Gastrocnemius medialis (tissue), 4 donors: ENCODE results near the gene DMAC2L. TPM values are rescaled to one million over a fixed set of nuclear protein-coding genes. Genes with fewer than 3 reads are reported as not detected.
A peak's percentile ranks its signal among the peaks of the same experiment; 100 is the strongest.
"Not testable (repeated sequence)": the region's sequence is repeated elsewhere in the genome, so short reads cannot be mapped to it uniquely, and the experiment has no call there.

Experiments used
- ATAC-seq, 2 donors: fragments of 150-250 bp; one replicate each; pipeline ENCODE4 v1.9.1; 2016
- DNase-seq, 2 donors: peaks; one replicate each; pipeline ENCODE4 v3.0.0-alpha.2; 2019
- H3K27ac ChIP-seq, 4 donors: fragments of 200-600 bp; sonication (generic); 1 replicate in 1 of 4; 2 replicates in 3 of 4; pipeline ENCODE4 v1.5.1; 2016 to 2018; ENCODE audit warnings: mild to moderate bottlenecking in 2 of 4, moderate library complexity in 1 of 4
- H3K27me3 ChIP-seq, 3 donors: fragments of 200-600 bp; sonication (generic) in 2 of 3; 1 replicate in 1 of 3; 2 replicates in 2 of 3; pipeline versions ENCODE4 v1.5.1 to v1.6.0; 2016 to 2019; ENCODE audit warnings: mild to moderate bottlenecking in 1 of 3, moderate library complexity in 1 of 3
- H3K36me3 ChIP-seq, 2 donors: fragments of 200-600 bp; sonication (generic) in 1 of 2; one replicate each; pipeline ENCODE4 v1.5.1; 2017 to 2018
- H3K4me1 ChIP-seq, 2 donors: fragments of 200-600 bp; sonication (generic) in 1 of 2; one replicate each; pipeline ENCODE4 v1.5.1; 2016 to 2017; ENCODE audit warnings: mild to moderate bottlenecking in 2 of 2
- H3K4me3 ChIP-seq, 4 donors: fragments of 200-600 bp; sonication (generic) in 3 of 4; 1 replicate in 1 of 4; 2 replicates in 3 of 4; pipeline ENCODE4 v1.5.1; 2016 to 2019; ENCODE audit warnings: mild to moderate bottlenecking in 2 of 4
- H3K9me3 ChIP-seq, 3 donors: fragments of 200-600 bp; sonication (generic) in 2 of 3; 1 replicate in 1 of 3; 2 replicates in 2 of 3; pipeline ENCODE4 v1.5.1; 2016 to 2019
- CTCF ChIP-seq, 5 experiments: fragments of 450-650 bp in 3 of 5; fragments of 200-600 bp in 2 of 5; sonication (generic) in 2 of 5; IDR thresholded peaks in 4 of 5; conservative IDR thresholded peaks in 1 of 5; 1 replicate in 4 of 5; 2 replicates in 1 of 5; pipeline ENCODE4 v1.5.1; 2016 to 2019; ENCODE audit warnings: antibody characterized with exemption in 5 of 5, mild to moderate bottlenecking in 3 of 5, moderate library complexity in 3 of 5
- POLR2A ChIP-seq, 2 donors: fragments of 450-650 bp; IDR thresholded peaks; one replicate each; pipeline ENCODE4 v1.6.1; 2017; ENCODE audit warnings: antibody characterized with exemption in 2 of 2, mild to moderate bottlenecking in 2 of 2, moderate library complexity in 2 of 2
- in situ Hi-C, 4 donors: fragments of 200-750 bp; cut with MboI; loops; one replicate each; pipeline versions ENCODE4 v1.15.0 to v1.8.0; 2017; ENCODE audit warnings: low sequenced_read_pairs in 4 of 4
- intact Hi-C: fragments of 100-400 bp; cut with DNase I; formaldehyde crosslinking; loops from one replicate; pipeline ENCODE4 v1.15.1; 2023; ENCODE audit warnings: low total_unique reads
- total RNA-seq, 4 donors: library from RNA; depleted of rRNA; stranded (reverse); fragments of >200 nt; gene quantifications; one replicate each; pipeline versions ENCODE4 v1.1.0 to v1.2.3, GENCODE V29; 2016

Gene DMAC2L
- total RNA-seq, 4 donors from 2014 or later, result 18.6 to 42.2 (median 24.6) TPM

- Histone ChIP-seq H3K4me3 (peak overlapping the region; percentile 61 to 92 (median 86)), H3K27ac (peak overlapping the region; percentile 94 to 98 (median 96)), H3K9me3 (no peaks in the 10 kb centered on the region), H3K4me1 (peaks cover 18% of the 10 kb centered on the region in 2 donors), H3K36me3 (no peaks in the 10 kb centered on the region), H3K27me3 (no peaks in the 10 kb centered on the region)
- DNase-seq, result no peak
- in situ Hi-C loops (loop anchor here in 2 of 4 donors (25.0 kb wide), 1 partner anchor 476 kb away; no protein-coding TSS in a partner anchor), intact Hi-C loops (loop anchor here (10.0 kb wide), 1 partner anchor 447 kb away; no protein-coding TSS in a partner anchor)
- TF ChIP-seq CTCF (IDR thresholded peaks at IDR 0.05 in 4 of 5, conservative IDR thresholded peaks at IDR 0.05 in 1 of 5) (peak in 2 of 5 experiments; percentile 60 to 69), POLR2A (IDR thresholded peaks at IDR 0.05) (no peak)
- ATAC-seq, result peak in 1 of 2 donors; percentile 40
Measured at GRCh38 chr14:50311337-50311971, 670 bp upstream of the DMAC2L start.

GRCh38 chr14:50312734-50313054 is 570 bp downstream of the DMAC2L start:
- peaks cover 20 to 24% of the 10 kb centered on the region in 2 donors for H3K4me1 ChIP-seq
- peak overlapping the region; percentile 61 to 92 (median 86) for H3K4me3 ChIP-seq
- TF ChIP-seq CTCF (IDR thresholded peaks at IDR 0.05 in 4 of 5, conservative IDR thresholded peaks at IDR 0.05 in 1 of 5) (no peak), POLR2A (IDR thresholded peaks at IDR 0.05) (no peak)
- DNase-seq (no peak), ATAC-seq (peak; percentile 21 to 29)
- intact Hi-C loops, result loop anchor here (2.0 to 10.0 kb wide), 4 partner anchors 82 to 448 kb away; partner anchors contain the start of genes CDKL1, MAP4K5 and SOS2
- H3K36me3 ChIP-seq, result no peaks in the 10 kb centered on the region
- in situ Hi-C loops, result loop anchor here in 2 of 4 donors (25.0 kb wide), 1 partner anchor 475 kb away; no protein-coding TSS in a partner anchor
- H3K27ac ChIP-seq, result peak overlapping the region; percentile 94 to 98 (median 96)
- H3K27me3 ChIP-seq, result no peaks in the 10 kb centered on the region
- H3K9me3 ChIP-seq, result no peaks in the 10 kb centered on the region

- H3K27me3 ChIP-seq, ATAC-seq, H3K36me3 ChIP-seq, DNase-seq, H3K4me3 ChIP-seq, H3K27ac ChIP-seq, H3K9me3 ChIP-seq: not testable (repeated sequence)
- intact Hi-C loops (loop anchor here (10.0 kb wide), 1 partner anchor 449 kb away; no protein-coding TSS in a partner anchor), in situ Hi-C loops (loop anchor here in 2 of 4 donors (25.0 kb wide), 1 partner anchor 473 kb away; no protein-coding TSS in a partner anchor)
- peaks cover 22 to 28% of the 10 kb centered on the region in 2 donors for H3K4me1 ChIP-seq
Measured at GRCh38 chr14:50314098-50314497, 2.0 kb downstream of the DMAC2L start.

- H3K27me3 ChIP-seq, result no peaks in the 10 kb centered on the region
- no peak for ATAC-seq
- H3K9me3 ChIP-seq, result no peaks in the 10 kb centered on the region
- H3K4me1 ChIP-seq, result peaks cover 20 to 27% of the 10 kb centered on the region in 2 donors
- no peak overlapping the region for H3K27ac ChIP-seq
- TF ChIP-seq CTCF (IDR thresholded peaks at IDR 0.05 in 4 of 5, conservative IDR thresholded peaks at IDR 0.05 in 1 of 5) (peak in 4 of 5 experiments; percentile 34 to 70 (median 50)), POLR2A (IDR thresholded peaks at IDR 0.05) (no peak)
- H3K36me3 ChIP-seq, result no peaks in the 10 kb centered on the region
- H3K4me3 ChIP-seq, result no peak overlapping the region
- DNase-seq, result no peak
- intact Hi-C loops (loop anchor here (2.0 to 10.0 kb wide), 2 partner anchors 453 to 459 kb away; no protein-coding TSS in a partner anchor), in situ Hi-C loops (loop anchor here in 2 of 4 donors (25.0 kb wide), 1 partner anchor 469 kb away; no protein-coding TSS in a partner anchor)
Measured at GRCh38 chr14:50318031-50318626, 6.0 kb downstream of the DMAC2L start.

- in situ Hi-C loops (loop anchor here in 2 of 4 donors (25.0 kb wide), 1 partner anchor 468 kb away; no protein-coding TSS in a partner anchor), intact Hi-C loops (loop anchor here (2.0 to 10.0 kb wide), 2 partner anchors 454 to 458 kb away; no protein-coding TSS in a partner anchor)
- Histone ChIP-seq H3K4me3 (no peak overlapping the region), H3K36me3 (peaks cover 0 to 9% of the 10 kb centered on the region in 2 donors), H3K27me3 (no peaks in the 10 kb centered on the region), H3K27ac (peak overlapping the region in 3 of 4 donors; percentile 15 to 60 (median 52)), H3K4me1 (peaks cover 16 to 23% of the 10 kb centered on the region in 2 donors), H3K9me3 (no peaks in the 10 kb centered on the region)
- no peak for TF ChIP-seq POLR2A (IDR thresholded peaks at IDR 0.05)
- TF ChIP-seq CTCF (IDR thresholded peaks at IDR 0.05 in 4 of 5, conservative IDR thresholded peaks at IDR 0.05 in 1 of 5), result no peak
- no peak for ATAC-seq
- DNase-seq, result no peak
Measured at GRCh38 chr14:50319293-50319692, 7.2 kb downstream of the DMAC2L start.
